GM23338 (cell line): ENCODE measurements around the gene C19orf47. TPM values are rescaled to one million over a fixed set of nuclear protein-coding genes. Genes with fewer than 3 reads are reported as not detected.

Source experiments
- ATAC-seq: fragments of 200-7000 bp; cut with Tn5 transposase; 3 replicates; pipeline ENCODE4 v1.9.1; 2020
- DNase-seq: peaks from one replicate; pipeline ENCODE4 v3.0.0-alpha.2; 2015; ENCODE audit warnings: low spot score
- H2AFZ ChIP-seq: fragments of 200-600 bp; sonication (generic); 2 replicates; pipeline ENCODE4 v1.8.0; 2016; ENCODE audit warnings: antibody characterized with exemption, mild to moderate bottlenecking, moderate library complexity
- H3F3A ChIP-seq: fragments of 200-600 bp; sonication (generic); replicated peaks from 2 replicates; pipeline ENCODE4 v1.8.0; 2017; ENCODE audit warnings: antibody characterized with exemption, mixed run types, low read depth
- H3K27ac ChIP-seq: fragments of 200-600 bp; sonication (generic); 2 replicates; pipeline ENCODE4 v1.6.1; 2016; ENCODE audit warnings: low read depth
- H3K27me3 ChIP-seq: fragments of 200-600 bp; sonication (generic); 2 replicates; pipeline ENCODE4 v1.8.0; 2016; ENCODE audit warnings: mild to moderate bottlenecking, mixed run types, moderate library complexity; ENCODE audit not compliant: insufficient read depth
- H3K36me3 ChIP-seq: fragments of 200-600 bp; sonication (generic); 2 replicates; pipeline ENCODE4 v1.8.0; 2016; ENCODE audit warnings: mild to moderate bottlenecking; ENCODE audit not compliant: insufficient read depth
- H3K4me1 ChIP-seq: fragments of 200-600 bp; sonication (generic); 2 replicates; pipeline ENCODE4 v1.8.0; 2016; ENCODE audit warnings: mild to moderate bottlenecking, moderate library complexity; ENCODE audit not compliant: insufficient read depth
- H3K4me2 ChIP-seq: fragments of 200-600 bp; sonication (generic); 2 replicates; pipeline ENCODE4 v1.7.1; 2017; ENCODE audit warnings: mixed run types
- H3K4me3 ChIP-seq: fragments of 200-600 bp; sonication (generic); 2 replicates; pipeline ENCODE4 v1.6.1; 2016; ENCODE audit warnings: mixed run types
- H3K79me2 ChIP-seq: fragments of 200-600 bp; sonication (generic); replicated peaks from 2 replicates; pipeline ENCODE4 v1.8.0; 2017; ENCODE audit warnings: mild to moderate bottlenecking; ENCODE audit not compliant: insufficient read depth
- H3K9me2 ChIP-seq: fragments of 200-600 bp; sonication (generic); 2 replicates; pipeline ENCODE4 v1.8.0; 2017; ENCODE audit not compliant: insufficient read depth
- H4K20me1 ChIP-seq: fragments of 200-600 bp; sonication (generic); replicated peaks from 2 replicates; pipeline ENCODE4 v1.8.0; 2017; ENCODE audit warnings: mild to moderate bottlenecking; ENCODE audit not compliant: insufficient read depth
- H3K27ac Mint-ChIP-seq: 2 replicates; pipeline ENCODE4 v1.8.0; 2020; ENCODE audit warnings: inconsistent platforms, mild to moderate bottlenecking, moderate library complexity, mixed read lengths
- H3K27me3 Mint-ChIP-seq: 3 replicates; pipeline ENCODE4 v1.8.0; 2022; ENCODE audit warnings: low read depth, mild to moderate bottlenecking, moderate library complexity, mixed read lengths, inconsistent platforms; ENCODE audit not compliant: insufficient read depth, poor library complexity
- H3K36me3 Mint-ChIP-seq: 3 replicates; pipeline ENCODE4 v1.8.0; 2021; ENCODE audit warnings: low read depth, mild to moderate bottlenecking, inconsistent platforms, moderate library complexity, mixed read lengths
- H3K4me1 Mint-ChIP-seq: 3 replicates; pipeline ENCODE4 v1.8.0; 2020; ENCODE audit warnings: mild to moderate bottlenecking, inconsistent platforms, mixed read lengths
- H3K4me3 Mint-ChIP-seq: 3 replicates; pipeline ENCODE4 v1.8.0; 2021; ENCODE audit warnings: moderate library complexity, mild to moderate bottlenecking, inconsistent platforms, mixed read lengths
- H3K9me3 Mint-ChIP-seq: 3 replicates; pipeline ENCODE4 v1.8.0; 2020; ENCODE audit warnings: moderate library complexity, mild to moderate bottlenecking, inconsistent platforms, mixed read lengths
- EZH2phosphoT487 ChIP-seq: fragments of 200-600 bp; sonication (generic); IDR thresholded peaks from one replicate; pipeline ENCODE4 v1.8.1; 2018; ENCODE audit warnings: antibody characterized with exemption; ENCODE audit not compliant: unreplicated experiment
- JUNB ChIP-seq: IDR thresholded peaks from one replicate; pipeline ENCODE4 v1.6.1; 2016; ENCODE audit warnings: antibody characterized with exemption; ENCODE audit not compliant: unreplicated experiment
- POLR2AphosphoS5 ChIP-seq: IDR thresholded peaks from 2 replicates; pipeline ENCODE4 v1.6.1; 2016; ENCODE audit warnings: antibody characterized with exemption, low read depth
- STAT1 ChIP-seq: IDR thresholded peaks from one replicate; pipeline ENCODE4 v1.6.1; 2016; ENCODE audit warnings: antibody characterized with exemption; ENCODE audit not compliant: unreplicated experiment
- ZNF114 ChIP-seq: fragments of 250-450 bp; sonication (Bioruptor Pico); IDR thresholded peaks from 2 replicates; pipeline ENCODE4 v1.5.0; 2020; ENCODE audit warnings: mild to moderate bottlenecking, moderate library complexity
- ZNF331 ChIP-seq: fragments of 250-450 bp; sonication (Bioruptor Pico); IDR thresholded peaks from 2 replicates; pipeline ENCODE4 v1.5.0; 2020; ENCODE audit warnings: low read depth, mild to moderate bottlenecking, moderate library complexity
- polyA plus RNA-seq: library from polyadenylated mRNA; unstranded; fragments of >200 nt; fragmentation: Nextera tagmentation; extraction: Ambion mirVana; gene quantifications from 2 replicates; pipeline ENCODE4 v1.2.1, GENCODE V29; 2016
- total RNA-seq: library from RNA; depleted of rRNA; stranded (reverse); fragments of >200 nt; shearing (Covaris generic); gene quantifications from 2 replicates; pipeline ENCODE4 v1.2.3, GENCODE V29; 2014
- TF ChIP-seq, protein P1 (sequence below): IDR thresholded peaks from one replicate; pipeline ENCODE4 v1.6.1; 2018; ENCODE audit warnings: antibody characterized with exemption; ENCODE audit not compliant: unreplicated experiment
- TF ChIP-seq, protein P2 (sequence below), 2 experiments: fragments of 200-600 bp in 1 of 2; sonication (generic) in 1 of 2; conservative IDR thresholded peaks; 2 replicates each; pipeline versions ENCODE4 v1.5.1 to v1.6.1; 2016 to 2017; ENCODE audit warnings: antibody characterized with exemption in 2 of 2, low read depth in 2 of 2, mild to moderate bottlenecking in 2 of 2, moderate library complexity in 1 of 2

C19orf47 gene
- total and polyA plus RNA-seq, 2 experiments from 2014 or later = 13.1 to 26.6 TPM

DNA sequence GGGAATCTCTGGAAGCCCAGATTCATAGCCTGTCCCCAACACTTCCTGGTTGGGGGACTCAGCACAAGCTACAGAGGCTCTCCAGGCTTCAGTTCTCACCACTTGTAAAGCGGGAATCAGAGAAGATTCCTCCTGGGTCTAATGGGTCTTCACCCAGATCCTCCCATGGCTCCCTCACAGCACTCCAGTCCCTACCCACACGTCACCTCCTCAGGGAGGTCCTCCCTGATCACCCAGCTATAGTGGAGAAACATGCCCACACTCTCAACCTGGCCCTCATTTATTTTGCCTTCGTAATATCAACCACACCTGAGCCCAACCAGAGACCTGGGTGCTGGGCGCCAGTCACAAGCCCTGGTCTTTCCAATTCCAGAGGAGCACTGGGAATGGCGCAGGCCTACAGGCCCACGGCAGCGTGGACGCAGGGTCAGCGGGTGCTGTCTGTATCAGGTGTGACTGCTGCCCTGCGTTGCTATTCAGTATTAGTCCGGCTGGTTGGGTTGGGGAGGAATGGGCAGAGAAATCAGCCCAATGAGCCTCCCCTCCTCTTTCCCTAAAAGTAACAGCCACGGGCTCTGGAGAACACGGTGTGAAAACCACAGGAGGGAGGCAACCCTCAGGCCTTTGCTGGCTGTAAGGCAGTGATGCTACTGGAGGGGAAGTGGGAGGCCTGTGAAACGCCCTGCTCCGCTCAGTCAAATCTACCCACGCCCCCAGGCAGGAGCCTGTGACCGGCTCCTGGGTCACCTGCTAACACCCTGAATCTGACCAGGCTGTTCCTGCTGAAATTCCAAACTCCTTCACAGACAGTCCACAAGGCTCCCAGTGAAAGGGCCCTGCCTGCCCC lies 68.2 kb downstream of the C19orf47 start (continued):
- TF ChIP-seq, protein P1, sequence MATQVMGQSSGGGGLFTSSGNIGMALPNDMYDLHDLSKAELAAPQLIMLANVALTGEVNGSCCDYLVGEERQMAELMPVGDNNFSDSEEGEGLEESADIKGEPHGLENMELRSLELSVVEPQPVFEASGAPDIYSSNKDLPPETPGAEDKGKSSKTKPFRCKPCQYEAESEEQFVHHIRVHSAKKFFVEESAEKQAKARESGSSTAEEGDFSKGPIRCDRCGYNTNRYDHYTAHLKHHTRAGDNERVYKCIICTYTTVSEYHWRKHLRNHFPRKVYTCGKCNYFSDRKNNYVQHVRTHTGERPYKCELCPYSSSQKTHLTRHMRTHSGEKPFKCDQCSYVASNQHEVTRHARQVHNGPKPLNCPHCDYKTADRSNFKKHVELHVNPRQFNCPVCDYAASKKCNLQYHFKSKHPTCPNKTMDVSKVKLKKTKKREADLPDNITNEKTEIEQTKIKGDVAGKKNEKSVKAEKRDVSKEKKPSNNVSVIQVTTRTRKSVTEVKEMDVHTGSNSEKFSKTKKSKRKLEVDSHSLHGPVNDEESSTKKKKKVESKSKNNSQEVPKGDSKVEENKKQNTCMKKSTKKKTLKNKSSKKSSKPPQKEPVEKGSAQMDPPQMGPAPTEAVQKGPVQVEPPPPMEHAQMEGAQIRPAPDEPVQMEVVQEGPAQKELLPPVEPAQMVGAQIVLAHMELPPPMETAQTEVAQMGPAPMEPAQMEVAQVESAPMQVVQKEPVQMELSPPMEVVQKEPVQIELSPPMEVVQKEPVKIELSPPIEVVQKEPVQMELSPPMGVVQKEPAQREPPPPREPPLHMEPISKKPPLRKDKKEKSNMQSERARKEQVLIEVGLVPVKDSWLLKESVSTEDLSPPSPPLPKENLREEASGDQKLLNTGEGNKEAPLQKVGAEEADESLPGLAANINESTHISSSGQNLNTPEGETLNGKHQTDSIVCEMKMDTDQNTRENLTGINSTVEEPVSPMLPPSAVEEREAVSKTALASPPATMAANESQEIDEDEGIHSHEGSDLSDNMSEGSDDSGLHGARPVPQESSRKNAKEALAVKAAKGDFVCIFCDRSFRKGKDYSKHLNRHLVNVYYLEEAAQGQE = no peak
- TF ChIP-seq, protein P2, sequence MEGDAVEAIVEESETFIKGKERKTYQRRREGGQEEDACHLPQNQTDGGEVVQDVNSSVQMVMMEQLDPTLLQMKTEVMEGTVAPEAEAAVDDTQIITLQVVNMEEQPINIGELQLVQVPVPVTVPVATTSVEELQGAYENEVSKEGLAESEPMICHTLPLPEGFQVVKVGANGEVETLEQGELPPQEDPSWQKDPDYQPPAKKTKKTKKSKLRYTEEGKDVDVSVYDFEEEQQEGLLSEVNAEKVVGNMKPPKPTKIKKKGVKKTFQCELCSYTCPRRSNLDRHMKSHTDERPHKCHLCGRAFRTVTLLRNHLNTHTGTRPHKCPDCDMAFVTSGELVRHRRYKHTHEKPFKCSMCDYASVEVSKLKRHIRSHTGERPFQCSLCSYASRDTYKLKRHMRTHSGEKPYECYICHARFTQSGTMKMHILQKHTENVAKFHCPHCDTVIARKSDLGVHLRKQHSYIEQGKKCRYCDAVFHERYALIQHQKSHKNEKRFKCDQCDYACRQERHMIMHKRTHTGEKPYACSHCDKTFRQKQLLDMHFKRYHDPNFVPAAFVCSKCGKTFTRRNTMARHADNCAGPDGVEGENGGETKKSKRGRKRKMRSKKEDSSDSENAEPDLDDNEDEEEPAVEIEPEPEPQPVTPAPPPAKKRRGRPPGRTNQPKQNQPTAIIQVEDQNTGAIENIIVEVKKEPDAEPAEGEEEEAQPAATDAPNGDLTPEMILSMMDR (conservative IDR thresholded peaks at IDR 0.05; ENCODE audit: low read depth in 2 of 2) = no peak
- TF ChIP-seq ZNF114 (CRISPR knock-in tag) (no peak), EZH2phosphoT487 (no peak), ZNF331 (no peak)

DNA sequence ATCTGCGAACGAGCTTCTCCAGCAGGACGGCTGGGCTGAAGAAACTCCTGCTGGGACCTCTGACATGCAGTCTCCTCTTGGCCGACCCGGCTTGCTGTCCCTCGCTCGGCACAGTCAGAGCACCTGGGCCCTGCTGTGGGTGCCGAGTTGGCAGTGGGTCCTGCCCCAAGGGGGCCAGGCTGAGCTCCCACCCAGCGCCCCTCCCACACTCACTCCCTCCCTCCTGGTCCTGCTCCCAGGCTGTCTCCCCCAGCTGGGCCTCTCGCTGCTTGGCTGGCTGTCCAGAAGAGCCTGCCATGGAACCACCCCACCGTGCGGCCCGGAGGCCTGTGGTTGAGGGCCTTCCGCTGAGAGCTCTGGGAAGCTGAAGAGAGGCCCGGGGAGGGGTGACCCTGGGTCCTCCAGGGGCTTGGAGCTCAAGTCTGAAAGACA lies 69.1 kb downstream of the C19orf47 start:
- H3K27ac ChIP-seq = no peak overlapping the region

More for the DNA sequence above, 69.1 kb downstream of the C19orf47 start:
- Mint-ChIP-seq H3K27ac (no peak overlapping the region), H3K27me3 (peaks cover 5% of the 10 kb centered on the region), H3K4me1 (peaks cover 53% of the 10 kb centered on the region), H3K36me3 (no peaks in the 10 kb centered on the region), H3K4me3 (no peak overlapping the region), H3K9me3 (no peaks in the 10 kb centered on the region)
- Histone ChIP-seq H3K9me2 (no peaks in the 10 kb centered on the region), H3K4me1 (peaks cover 24% of the 10 kb centered on the region), H3K27me3 (no peaks in the 10 kb centered on the region), H3F3A (no peaks in the 10 kb centered on the region), H3K79me2 (peaks cover 92% of the 10 kb centered on the region), H3K4me2 (no peak overlapping the region), H4K20me1 (peaks cover 10% of the 10 kb centered on the region; the same call in 1 of the 2 replicates), H2AFZ (no peak overlapping the region), H3K36me3 (no peaks in the 10 kb centered on the region), H3K4me3 (no peak overlapping the region)
- TF ChIP-seq ZNF114 (CRISPR knock-in tag) (no peak), JUNB (no peak), POLR2AphosphoS5 (no peak), STAT1 (no peak)
- TF ChIP-seq, protein P1 = no peak
- no peak for ATAC-seq
- DNase-seq = no peak
